ENCODE measurements around the gene TCN2.

Gene TCN2

DNA sequence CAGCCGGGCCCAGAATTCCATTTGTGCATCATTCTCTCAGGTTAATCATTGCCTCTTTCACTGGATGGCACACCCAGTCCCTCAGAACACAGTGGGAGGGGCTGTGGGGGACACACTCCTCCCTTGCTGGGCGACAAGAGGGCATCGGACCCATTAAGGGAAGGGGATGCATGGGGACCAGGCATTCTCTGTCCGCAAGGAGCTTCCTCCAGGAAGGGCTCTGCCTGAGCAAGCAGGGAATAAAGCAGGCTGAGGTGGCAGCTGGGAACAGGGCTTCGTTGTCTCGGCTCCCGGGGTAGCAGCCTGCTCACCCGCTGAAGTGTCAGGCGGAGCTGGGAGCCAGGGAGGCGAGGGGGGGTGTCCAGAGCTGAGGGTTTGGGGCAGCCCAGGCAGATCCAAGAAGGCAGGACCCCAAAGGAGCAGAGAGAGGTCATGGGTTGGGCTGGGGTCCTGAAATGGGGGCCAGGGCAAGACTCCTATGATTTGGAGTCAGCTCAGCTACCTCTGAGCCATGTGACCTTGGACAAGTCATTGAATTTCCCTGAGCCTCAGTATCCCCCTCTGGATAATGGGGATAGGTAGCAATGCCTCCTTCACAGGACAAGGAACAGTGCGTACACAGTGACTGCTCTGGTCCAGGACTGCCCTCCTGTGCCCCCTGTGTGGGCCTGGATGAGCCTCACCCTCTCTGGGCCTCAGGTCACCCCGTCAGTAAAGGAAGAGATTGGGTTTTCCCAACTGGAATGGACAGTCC is 34.0 kb upstream of the TCN2 start:
- no peak for DNase-seq (ENCODE audit: low read depth)
- TF ChIP-seq, protein P1, sequence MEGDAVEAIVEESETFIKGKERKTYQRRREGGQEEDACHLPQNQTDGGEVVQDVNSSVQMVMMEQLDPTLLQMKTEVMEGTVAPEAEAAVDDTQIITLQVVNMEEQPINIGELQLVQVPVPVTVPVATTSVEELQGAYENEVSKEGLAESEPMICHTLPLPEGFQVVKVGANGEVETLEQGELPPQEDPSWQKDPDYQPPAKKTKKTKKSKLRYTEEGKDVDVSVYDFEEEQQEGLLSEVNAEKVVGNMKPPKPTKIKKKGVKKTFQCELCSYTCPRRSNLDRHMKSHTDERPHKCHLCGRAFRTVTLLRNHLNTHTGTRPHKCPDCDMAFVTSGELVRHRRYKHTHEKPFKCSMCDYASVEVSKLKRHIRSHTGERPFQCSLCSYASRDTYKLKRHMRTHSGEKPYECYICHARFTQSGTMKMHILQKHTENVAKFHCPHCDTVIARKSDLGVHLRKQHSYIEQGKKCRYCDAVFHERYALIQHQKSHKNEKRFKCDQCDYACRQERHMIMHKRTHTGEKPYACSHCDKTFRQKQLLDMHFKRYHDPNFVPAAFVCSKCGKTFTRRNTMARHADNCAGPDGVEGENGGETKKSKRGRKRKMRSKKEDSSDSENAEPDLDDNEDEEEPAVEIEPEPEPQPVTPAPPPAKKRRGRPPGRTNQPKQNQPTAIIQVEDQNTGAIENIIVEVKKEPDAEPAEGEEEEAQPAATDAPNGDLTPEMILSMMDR (conservative IDR thresholded peaks at IDR 0.05; ENCODE audit: low read length) = no peak
- no peak overlapping the region for H3K4me3 ChIP-seq (ENCODE audit: low read length)

DNA sequence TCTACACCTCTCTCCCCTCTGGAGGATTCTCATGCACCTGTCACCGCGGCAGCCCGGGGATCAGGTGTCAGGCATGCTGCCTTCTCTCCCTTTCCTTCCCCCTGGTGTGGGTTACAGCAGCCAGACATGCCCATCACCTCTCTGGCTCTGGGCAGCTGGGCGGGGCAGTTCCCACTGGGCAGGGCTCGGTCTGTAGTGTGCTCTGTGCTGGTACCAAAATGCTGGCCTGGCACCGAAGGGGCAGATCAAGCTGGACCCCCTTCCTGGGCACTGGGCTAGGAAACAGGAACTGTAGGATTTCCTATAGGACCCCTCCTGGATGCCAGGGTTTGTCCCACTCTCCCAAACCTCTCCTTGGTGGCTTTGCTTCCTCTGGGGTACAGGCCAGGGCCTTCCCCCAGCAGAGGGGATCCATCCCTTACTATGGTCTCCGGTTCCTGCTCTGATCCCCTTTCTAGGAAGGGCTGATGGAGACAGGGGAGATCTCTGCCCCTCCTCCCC is 33.3 kb upstream of the TCN2 start:
- TF ChIP-seq, protein P1 (conservative IDR thresholded peaks at IDR 0.05; ENCODE audit: low read length) = no peak
- no peak overlapping the region for H3K4me3 ChIP-seq (ENCODE audit: low read length)
- DNase-seq (ENCODE audit: low read depth) = no peak

DNA sequence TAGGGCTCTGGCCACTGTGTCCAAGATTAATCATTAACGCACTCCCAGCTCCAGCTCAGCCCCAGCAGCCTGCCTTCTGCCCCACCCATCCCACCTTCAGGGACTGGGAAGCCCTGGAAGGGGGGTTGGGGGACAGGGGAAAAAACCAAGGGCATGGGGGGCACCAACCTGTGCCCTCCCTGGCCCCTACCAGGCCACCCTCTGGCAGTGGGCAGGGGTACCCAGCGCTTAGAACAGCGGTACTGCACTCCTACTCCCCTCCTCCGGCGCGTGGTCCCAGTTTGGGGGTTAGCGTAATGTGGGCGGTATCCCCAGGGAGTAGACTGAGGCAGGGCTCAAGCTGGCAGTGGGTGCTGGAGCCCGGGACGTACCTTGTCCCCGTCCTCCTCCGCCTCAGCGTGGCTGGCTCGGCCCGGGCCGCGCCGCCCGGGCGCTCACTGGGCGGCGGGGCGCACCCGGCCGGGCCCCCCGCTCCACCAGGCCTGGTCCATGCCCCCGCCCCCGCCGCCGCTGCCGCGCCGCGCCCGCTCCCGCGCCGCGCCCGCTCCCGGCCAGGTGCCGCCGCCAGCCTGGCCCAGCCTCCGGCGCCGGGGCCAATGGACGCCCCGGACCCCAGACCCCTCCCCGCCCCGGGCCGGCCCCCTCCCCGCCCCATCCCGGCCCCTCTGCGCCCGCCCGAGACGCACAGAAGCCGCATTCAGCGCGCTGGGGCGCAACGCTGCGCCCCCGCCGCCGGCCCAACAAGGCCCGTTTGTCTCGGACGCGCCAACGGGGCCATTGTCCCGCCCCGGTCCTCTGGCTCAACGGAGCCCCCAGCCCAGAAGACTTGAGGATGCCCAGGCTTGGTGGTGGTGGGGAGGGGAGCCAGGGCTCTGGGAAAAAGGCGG is 32.6 kb upstream of the TCN2 start, which contains the start of gene GAL3ST1:
GAL3ST1 (minus strand) TSS at position 571 of the 887 bp plus-strand sequence. CDS start 17,273 bp downstream, outside the sequence.
- no peak within 1 kb of the TSS for H3K4me3 ChIP-seq (ENCODE audit: low read length)
- DNase-seq (ENCODE audit: low read depth) = no peak

DNA sequence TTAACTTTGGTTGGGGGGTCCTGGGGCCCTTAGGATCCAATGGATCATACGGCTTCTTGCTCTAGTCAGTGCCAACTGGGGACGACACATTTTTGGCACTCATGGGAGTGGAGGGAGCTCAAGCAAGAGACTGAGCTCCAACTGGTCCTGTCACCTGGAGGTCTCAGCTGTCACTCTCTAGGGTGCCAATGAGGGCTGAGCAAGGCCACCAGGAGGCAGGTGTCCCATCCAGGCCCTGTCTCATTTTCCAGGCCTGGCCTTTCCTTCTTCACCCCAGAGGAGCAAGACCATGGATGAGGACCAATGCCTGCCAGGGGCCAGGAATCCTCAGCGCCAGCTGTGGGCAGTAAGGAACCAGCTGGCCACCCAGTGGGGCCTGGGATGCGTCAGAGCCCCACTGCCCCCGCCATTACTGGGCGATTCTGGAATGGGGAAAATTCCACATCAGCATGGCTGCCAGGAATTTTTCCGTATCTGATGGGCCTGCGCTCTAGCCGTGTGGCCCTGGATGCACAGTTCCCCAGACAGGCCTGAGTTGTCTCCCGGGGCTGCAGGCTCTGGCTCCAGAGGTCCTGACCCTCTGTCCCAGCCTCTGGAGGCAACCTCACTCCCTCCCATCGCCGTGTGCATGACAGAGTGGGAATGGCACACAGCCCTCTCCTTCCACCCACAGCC is 31.8 kb upstream of the TCN2 start:
- TF ChIP-seq, protein P1 (conservative IDR thresholded peaks at IDR 0.05; ENCODE audit: low read length) = no peak
- peak; percentile 60 for DNase-seq (ENCODE audit: low read depth)
- no peak overlapping the region for H3K4me3 ChIP-seq (ENCODE audit: low read length)

More for the DNA sequence above, 32.6 kb upstream of the TCN2 start, which contains the start of gene GAL3ST1:
- TF ChIP-seq, protein P1 (conservative IDR thresholded peaks at IDR 0.05; ENCODE audit: low read length) = no peak

DNA sequence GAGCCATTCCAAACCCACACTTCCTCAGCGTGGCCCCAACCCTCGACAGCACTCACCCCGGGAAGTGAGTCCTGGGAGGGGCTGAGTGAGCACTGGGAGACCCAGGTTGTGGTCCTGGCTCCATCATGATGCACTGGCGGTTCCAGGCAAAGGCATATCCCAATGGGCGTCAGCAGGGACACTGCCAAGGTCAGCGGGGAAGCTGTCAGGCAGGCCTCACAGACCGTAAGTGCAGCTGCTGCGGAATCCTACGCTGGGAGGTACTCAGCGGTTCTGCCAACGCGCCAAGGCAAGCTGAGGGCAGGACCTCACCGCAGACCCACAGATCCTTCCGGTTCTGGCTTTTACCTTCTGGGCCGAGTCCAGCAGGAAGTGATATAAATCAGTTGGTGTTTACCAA is 31.1 kb upstream of the TCN2 start:
- TF ChIP-seq, protein P1 (conservative IDR thresholded peaks at IDR 0.05; ENCODE audit: low read length) = no peak
- no peak overlapping the region for H3K4me3 ChIP-seq (ENCODE audit: low read length)
- no peak for DNase-seq (ENCODE audit: low read depth)

DNA sequence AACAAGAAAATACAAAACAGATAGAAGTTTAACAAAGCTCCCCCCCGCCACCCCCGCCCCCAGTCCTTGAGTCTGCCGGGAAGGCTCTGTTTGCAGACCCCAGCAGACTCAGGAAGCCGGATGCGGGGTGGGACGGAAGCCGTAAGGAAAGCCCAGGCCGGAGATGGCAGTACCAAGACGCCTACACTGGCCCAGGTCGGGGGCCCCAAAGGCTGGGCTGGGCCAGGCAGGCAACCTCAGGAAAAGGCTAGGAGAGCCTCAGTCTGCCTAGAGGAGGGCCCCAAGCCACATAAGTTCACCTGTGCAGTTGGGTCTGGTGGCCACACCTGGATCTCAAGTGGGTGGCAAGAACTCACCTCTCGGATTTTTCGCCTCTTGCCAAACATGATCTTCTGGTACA is 28.5 kb upstream of the TCN2 start:
- H3K4me3 ChIP-seq (ENCODE audit: low read length) = no peak overlapping the region
- DNase-seq (ENCODE audit: low read depth) = no peak
- TF ChIP-seq, protein P1 (conservative IDR thresholded peaks at IDR 0.05; ENCODE audit: low read length) = no peak
